GM18861 (cell line): ENCODE data around the gene PLD4.
"Not testable (repeated sequence)": the region's sequence is repeated elsewhere in the genome, so short reads cannot be mapped to it uniquely, and the experiment has no call there.

Source experiments
- ATAC-seq: cut with Tn5 transposase; IDR thresholded peaks from one replicate; pipeline ENCODE4 v1.9.1; 2021; ENCODE audit not compliant: unreplicated experiment

Gene PLD4

GRCh38 chr14:104939666-104940410, 15.2 kb downstream of the PLD4 start:
- no peak for ATAC-seq

- ATAC-seq, result no peak
These were observed 16.0 kb downstream of the PLD4 start for GRCh38 chr14:104940526-104941150.

- no peak for ATAC-seq
These were observed 17.1 kb downstream of the PLD4 start for GRCh38 chr14:104941508-104942365.

GRCh38 chr14:104942586-104942985, 17.9 kb downstream of the PLD4 start:
- no peak for ATAC-seq

- not testable (repeated sequence) for ATAC-seq
These were observed 18.7 kb downstream of the PLD4 start for GRCh38 chr14:104943216-104944015.

- ATAC-seq, result not testable (repeated sequence)
These were observed 19.3 kb downstream of the PLD4 start for GRCh38 chr14:104944016-104944308.

- ATAC-seq, result not testable (repeated sequence)
These were observed 19.9 kb downstream of the PLD4 start for GRCh38 chr14:104944436-104945205.

GRCh38 chr14:104945266-104945665, 20.6 kb downstream of the PLD4 start:
- not testable (repeated sequence) for ATAC-seq

- ATAC-seq, result not testable (repeated sequence)
These were observed 21.6 kb downstream of the PLD4 start for GRCh38 chr14:104945986-104946965.

- not testable (repeated sequence) for ATAC-seq
These were observed 22.5 kb downstream of the PLD4 start for GRCh38 chr14:104947201-104947600.

- not testable (repeated sequence) for ATAC-seq
These were observed 23.4 kb downstream of the PLD4 start for GRCh38 chr14:104947881-104948735.

- no peak for ATAC-seq
These were observed 24.0 kb downstream of the PLD4 start for GRCh38 chr14:104948736-104949031.

- not testable (repeated sequence) for ATAC-seq
These were observed 24.8 kb downstream of the PLD4 start for GRCh38 chr14:104949406-104949955.

GRCh38 chr14:104950021-104950420, 25.3 kb downstream of the PLD4 start:
- no peak for ATAC-seq

GRCh38 chr14:104950701-104951100, 26.0 kb downstream of the PLD4 start:
- not testable (repeated sequence) for ATAC-seq

GRCh38 chr14:104951863-104952657, 27.4 kb downstream of the PLD4 start:
- not testable (repeated sequence) for ATAC-seq

- no peak for ATAC-seq
These were observed 28.4 kb downstream of the PLD4 start for GRCh38 chr14:104953097-104953496.
